NT2/D1 (cell line): ENCODE data around the gene SMIM36.

Experiments
- SUZ12 ChIP-seq: IDR thresholded peaks from 2 replicates; pipeline ENCODE4 v1.6.1; 2011; ENCODE audit not compliant: insufficient read length, insufficient read depth; ENCODE audit errors: extremely low read depth
- YY1 ChIP-seq: IDR thresholded peaks from 2 replicates; pipeline ENCODE4 v1.6.1; 2011; ENCODE audit not compliant: insufficient read length, insufficient read depth

DNA sequence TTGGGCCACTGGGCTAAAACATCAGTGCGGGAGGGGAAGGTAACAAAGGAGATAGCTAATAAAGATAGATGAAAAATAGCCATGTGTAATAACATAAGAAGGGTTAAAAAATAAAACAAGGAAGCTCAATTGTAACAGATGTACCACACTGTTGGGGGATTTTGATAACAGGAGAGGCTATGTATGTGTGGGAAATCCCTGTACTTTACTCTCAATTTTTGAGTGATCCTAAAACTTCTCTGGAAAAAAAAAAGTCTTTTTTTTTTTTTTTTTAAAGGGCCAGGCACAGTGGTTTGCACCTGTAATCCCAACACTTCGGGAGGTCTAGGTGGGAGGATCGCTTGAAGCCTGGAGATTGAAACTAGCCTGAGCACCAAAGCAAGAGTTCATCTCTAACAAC is 87.7 kb downstream of the SMIM36 start:
- no peak for TF ChIP-seq SUZ12
- no peak for TF ChIP-seq YY1
